MM.1S (cell line): Measurements from ENCODE around the gene TANGO2.

Experiments
- DNase-seq: peaks from one replicate; pipeline ENCODE4 v3.0.0-alpha.2; 2015
- H2AFZ ChIP-seq: fragments of 300-600 bp; sonication (generic); 2 replicates; pipeline ENCODE4 v1.6.0; 2016; ENCODE audit warnings: antibody characterized with exemption, low read length
- H3F3A ChIP-seq: fragments of 300-600 bp; sonication (generic); 2 replicates; pipeline ENCODE4 v1.6.1; 2016; ENCODE audit warnings: mild to moderate bottlenecking, antibody characterized with exemption, low read length, moderate library complexity, mixed read lengths; ENCODE audit not compliant: insufficient read depth
- H3K27ac ChIP-seq: fragments of 300-600 bp; sonication (generic); 2 replicates; pipeline ENCODE4 v1.5.1; 2016; ENCODE audit warnings: mild to moderate bottlenecking, low read length
- H3K27me3 ChIP-seq: fragments of 300-600 bp; sonication (generic); replicated peaks from 2 replicates; pipeline ENCODE4 v1.6.0; 2016; ENCODE audit warnings: low read length; ENCODE audit not compliant: insufficient read depth
- H3K36me3 ChIP-seq: fragments of 300-600 bp; sonication (generic); replicated peaks from 2 replicates; pipeline ENCODE4 v1.6.1; 2016; ENCODE audit warnings: mild to moderate bottlenecking, low read length, mixed read lengths; ENCODE audit not compliant: insufficient read depth
- H3K4me1 ChIP-seq: fragments of 300-600 bp; sonication (generic); 2 replicates; pipeline ENCODE4 v1.6.1; 2016; ENCODE audit warnings: low read length, mixed read lengths
- H3K4me2 ChIP-seq: fragments of 300-600 bp; sonication (generic); 2 replicates; pipeline ENCODE4 v1.6.0; 2016; ENCODE audit warnings: low read depth, low read length
- H3K4me3 ChIP-seq: fragments of 300-600 bp; sonication (generic); 2 replicates; pipeline ENCODE4 v1.5.1; 2016; ENCODE audit warnings: low read length, mixed read lengths
- H3K79me2 ChIP-seq: fragments of 300-600 bp; sonication (generic); 2 replicates; pipeline ENCODE4 v1.6.1; 2016; ENCODE audit warnings: mixed run types, low read length, mixed read lengths
- H3K9ac ChIP-seq: fragments of 300-600 bp; sonication (generic); 2 replicates; pipeline ENCODE4 v1.6.1; 2016; ENCODE audit warnings: low read length, mixed read lengths
- H3K9me2 ChIP-seq: fragments of 300-600 bp; sonication (generic); replicated peaks from 2 replicates; pipeline ENCODE4 v1.6.1; 2016; ENCODE audit warnings: mild to moderate bottlenecking, low read length, mixed read lengths; ENCODE audit not compliant: insufficient read depth
- H3K9me3 ChIP-seq: fragments of 300-600 bp; sonication (generic); replicated peaks from 2 replicates; pipeline ENCODE4 v1.6.1; 2016; ENCODE audit warnings: mild to moderate bottlenecking, low read length, mixed read lengths; ENCODE audit not compliant: insufficient read depth
- H4K20me1 ChIP-seq: fragments of 300-600 bp; sonication (generic); 2 replicates; pipeline ENCODE4 v1.6.1; 2016; ENCODE audit warnings: mild to moderate bottlenecking, low read length, moderate library complexity, mixed read lengths; ENCODE audit not compliant: insufficient read depth
- CTCF ChIP-seq: fragments of 300-600 bp; sonication (generic); IDR thresholded peaks from 2 replicates; pipeline ENCODE4 v1.5.1; 2016; ENCODE audit warnings: antibody characterized with exemption, low read length, mixed read lengths
- EZH2 ChIP-seq: fragments of 300-600 bp; sonication (generic); optimal IDR thresholded peaks from 2 replicates; pipeline ENCODE3; 2017; ENCODE audit warnings: low read depth, mild to moderate bottlenecking, antibody characterized with exemption, low read length, mixed read lengths
- EZH2phosphoT487 ChIP-seq: fragments of 300-600 bp; sonication (generic); IDR thresholded peaks from 2 replicates; pipeline ENCODE4 v1.6.1; 2018; ENCODE audit warnings: antibody characterized with exemption, low read length

TANGO2 gene

GRCh38 chr22:19974935-19975706, 45.8 kb upstream of the TANGO2 start:
- TF ChIP-seq CTCF: no peak
- H3K36me3 ChIP-seq: no peaks in the 10 kb centered on the region
- no peak overlapping the region for H3K27ac ChIP-seq

GRCh38 chr22:19975707-19976035, 45.2 kb upstream of the TANGO2 start:
- Histone ChIP-seq H3K36me3 (no peaks in the 10 kb centered on the region), H3K27me3 (peaks cover 39% of the 10 kb centered on the region)
- DNase-seq: no peak

More at GRCh38 chr22:19974935-19975706, 45.8 kb upstream of the TANGO2 start:
- H3K9me2 ChIP-seq: no peaks in the 10 kb centered on the region
- H3K4me2 ChIP-seq: no peak overlapping the region
- DNase-seq: no peak
- no peaks in the 10 kb centered on the region for H3F3A ChIP-seq
- peaks cover 33% of the 10 kb centered on the region for H3K27me3 ChIP-seq
- H3K9me3 ChIP-seq: no peaks in the 10 kb centered on the region
- no peaks in the 10 kb centered on the region for H4K20me1 ChIP-seq
- H3K79me2 ChIP-seq: no peaks in the 10 kb centered on the region
- no peak overlapping the region for H3K9ac ChIP-seq
- no peak overlapping the region for H2AFZ ChIP-seq
- no peaks in the 10 kb centered on the region for H3K4me1 ChIP-seq
- H3K4me3 ChIP-seq: no peak overlapping the region

GRCh38 chr22:19976671-19977070, 44.2 kb upstream of the TANGO2 start:
- H3K4me3 ChIP-seq: no peak overlapping the region
- DNase-seq: no peak
- peaks cover 44% of the 10 kb centered on the region for H3K27me3 ChIP-seq
- H3K9me2 ChIP-seq: no peaks in the 10 kb centered on the region
- H3K9ac ChIP-seq: no peak overlapping the region
- no peak overlapping the region for H3K4me2 ChIP-seq
- H3K36me3 ChIP-seq: no peaks in the 10 kb centered on the region
- no peaks in the 10 kb centered on the region for H3K79me2 ChIP-seq
- no peaks in the 10 kb centered on the region for H3K9me3 ChIP-seq
- H3F3A ChIP-seq: no peaks in the 10 kb centered on the region
- no peak overlapping the region for H2AFZ ChIP-seq
- TF ChIP-seq CTCF (no peak), EZH2phosphoT487 (no peak), EZH2 (no peak)
- H3K27ac ChIP-seq: no peak overlapping the region
- H4K20me1 ChIP-seq: no peaks in the 10 kb centered on the region
- no peaks in the 10 kb centered on the region for H3K4me1 ChIP-seq

More at GRCh38 chr22:19975707-19976035, 45.2 kb upstream of the TANGO2 start:
- Histone ChIP-seq H3K27ac (no peak overlapping the region), H3K4me2 (no peak overlapping the region), H2AFZ (no peak overlapping the region), H3F3A (no peaks in the 10 kb centered on the region), H4K20me1 (no peaks in the 10 kb centered on the region), H3K4me3 (no peak overlapping the region), H3K9me2 (no peaks in the 10 kb centered on the region), H3K9me3 (no peaks in the 10 kb centered on the region), H3K79me2 (no peaks in the 10 kb centered on the region), H3K4me1 (no peaks in the 10 kb centered on the region), H3K9ac (no peak overlapping the region)
- no peak for TF ChIP-seq EZH2
- TF ChIP-seq CTCF: no peak
